Activated CD8-positive, alpha-beta memory T cell treated with anti-CD3 and anti-CD28 coated beads, Interleukin-2, amount 50 U/mL, for 1 hour (primary cell): ENCODE measurements around the gene GPR148.
"Not testable (repeated sequence)": the region's sequence is repeated elsewhere in the genome, so short reads cannot be mapped to it uniquely, and the experiment has no call there.

Experiments
- DNase-seq: peaks from one replicate; pipeline ENCODE4 v3.0.0-alpha.2; 2020; ENCODE audit errors: extremely low read depth

Gene GPR148, protein sequence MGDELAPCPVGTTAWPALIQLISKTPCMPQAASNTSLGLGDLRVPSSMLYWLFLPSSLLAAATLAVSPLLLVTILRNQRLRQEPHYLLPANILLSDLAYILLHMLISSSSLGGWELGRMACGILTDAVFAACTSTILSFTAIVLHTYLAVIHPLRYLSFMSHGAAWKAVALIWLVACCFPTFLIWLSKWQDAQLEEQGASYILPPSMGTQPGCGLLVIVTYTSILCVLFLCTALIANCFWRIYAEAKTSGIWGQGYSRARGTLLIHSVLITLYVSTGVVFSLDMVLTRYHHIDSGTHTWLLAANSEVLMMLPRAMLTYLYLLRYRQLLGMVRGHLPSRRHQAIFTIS

DNA sequence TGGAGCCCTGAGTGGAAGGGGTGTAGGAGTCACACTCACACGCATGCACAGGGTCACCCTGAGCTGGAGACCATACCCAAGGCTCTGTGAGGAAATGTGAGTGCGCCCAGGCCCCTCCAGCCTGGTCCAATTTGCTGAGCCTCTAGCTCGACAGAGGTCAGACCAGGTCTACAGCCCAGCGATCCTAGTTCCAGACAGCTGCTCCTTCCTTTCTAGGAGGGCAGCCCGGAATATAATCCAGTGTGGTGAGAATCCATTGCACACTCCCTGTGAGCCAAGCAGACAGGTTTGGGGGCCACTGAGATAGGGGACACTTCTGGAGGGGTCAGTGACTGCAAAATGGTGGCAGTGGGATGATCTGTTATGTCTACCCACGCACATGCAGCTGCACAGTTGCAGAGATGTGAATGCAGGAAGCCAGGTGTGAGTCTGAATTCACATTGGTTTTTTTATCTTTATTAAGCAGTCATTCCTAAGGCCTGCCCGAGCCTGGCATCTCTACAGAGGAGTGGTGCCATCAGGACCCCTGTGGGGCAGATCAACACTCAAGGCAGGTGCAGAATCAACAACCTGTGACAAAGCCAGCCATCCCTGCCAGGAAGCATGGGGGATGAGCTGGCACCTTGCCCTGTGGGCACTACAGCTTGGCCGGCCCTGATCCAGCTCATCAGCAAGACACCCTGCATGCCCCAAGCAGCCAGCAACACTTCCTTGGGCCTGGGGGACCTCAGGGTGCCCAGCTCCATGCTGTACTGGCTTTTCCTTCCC, at the start of gene GPR148:
TSS of gene GPR148 (plus strand) at position 522 of the 768 bp plus-strand sequence. CDS start at position 604, 82 bp downstream.
- DNase-seq: no peak

DNA sequence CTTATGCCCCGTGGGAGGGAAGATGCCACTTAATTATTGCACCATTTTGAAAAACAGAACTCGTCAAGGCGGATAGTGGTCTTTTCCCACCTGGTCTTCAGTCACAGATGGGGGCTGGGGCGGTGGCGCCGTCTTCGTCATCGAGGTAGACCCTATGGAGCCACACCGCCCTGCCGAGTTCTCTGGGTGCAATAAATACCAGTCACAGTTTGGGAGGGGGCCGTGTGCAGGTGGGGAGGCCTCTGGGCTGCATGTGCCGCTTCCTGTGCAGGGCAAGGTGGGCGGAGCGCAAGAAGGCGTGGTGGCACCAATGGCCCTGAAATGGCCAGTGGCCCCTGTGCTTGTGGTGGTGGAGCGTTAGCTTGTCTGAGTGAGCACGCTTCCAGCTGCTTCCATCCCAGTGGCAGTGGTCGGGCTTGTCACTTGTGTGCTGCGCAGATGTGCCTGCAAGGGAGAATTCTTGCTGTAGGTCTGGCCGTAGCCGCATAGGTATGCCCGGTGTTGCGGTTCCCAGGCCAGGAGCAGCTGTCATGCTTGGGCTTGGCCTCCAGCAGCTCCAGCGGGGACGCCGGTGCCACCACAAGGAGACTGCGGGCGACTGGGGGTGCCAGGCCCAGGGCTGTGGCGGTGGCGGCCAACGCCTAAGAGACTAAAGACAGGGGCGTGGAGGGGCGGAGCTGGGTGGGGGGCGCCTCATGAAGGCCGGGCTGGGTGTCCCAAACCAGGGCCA, 36.7 kb upstream of the GPR148 start:
- DNase-seq: not testable (repeated sequence)

DNA sequence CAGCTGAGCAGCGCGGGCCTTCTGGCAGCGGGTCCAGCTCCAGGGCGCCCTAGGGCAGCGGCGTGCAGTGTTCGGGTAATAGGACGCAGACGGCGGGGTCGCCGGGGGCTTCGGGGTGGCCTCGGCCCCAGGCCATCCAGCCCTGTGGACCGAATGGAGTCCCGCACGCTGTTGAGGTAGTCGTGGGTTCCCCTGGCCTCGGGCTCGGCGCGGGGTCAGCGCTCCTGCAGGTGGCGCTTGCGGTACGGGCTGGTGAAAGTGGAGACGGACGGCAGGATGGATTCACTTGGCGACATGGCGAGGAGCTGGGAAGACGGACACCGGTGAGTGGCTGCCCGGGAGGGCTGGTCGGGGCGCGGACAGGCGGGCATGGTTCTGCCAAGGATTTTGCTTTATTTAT, 35.4 kb upstream of the GPR148 start:
- not testable (repeated sequence) for DNase-seq

DNA sequence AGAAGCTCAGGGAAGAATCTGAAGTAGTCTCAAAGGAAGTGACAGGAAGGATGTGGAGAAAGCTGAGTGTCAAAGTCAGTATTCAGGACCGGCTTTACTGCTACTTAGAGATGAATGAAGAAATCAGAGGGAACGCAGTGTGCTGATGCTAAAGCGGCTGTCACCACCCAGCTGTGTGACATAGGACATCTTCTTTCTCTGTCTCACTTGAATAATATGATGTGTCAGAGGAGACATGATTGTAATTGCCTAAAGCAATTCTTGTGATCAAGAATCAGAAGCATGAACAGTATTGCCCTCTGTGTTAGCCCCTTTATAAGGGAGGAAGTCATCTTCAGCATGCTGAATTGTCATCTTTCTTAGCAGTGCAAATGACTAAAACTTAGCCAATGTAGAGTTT, 25.6 kb upstream of the GPR148 start:
- not testable (repeated sequence) for DNase-seq

DNA sequence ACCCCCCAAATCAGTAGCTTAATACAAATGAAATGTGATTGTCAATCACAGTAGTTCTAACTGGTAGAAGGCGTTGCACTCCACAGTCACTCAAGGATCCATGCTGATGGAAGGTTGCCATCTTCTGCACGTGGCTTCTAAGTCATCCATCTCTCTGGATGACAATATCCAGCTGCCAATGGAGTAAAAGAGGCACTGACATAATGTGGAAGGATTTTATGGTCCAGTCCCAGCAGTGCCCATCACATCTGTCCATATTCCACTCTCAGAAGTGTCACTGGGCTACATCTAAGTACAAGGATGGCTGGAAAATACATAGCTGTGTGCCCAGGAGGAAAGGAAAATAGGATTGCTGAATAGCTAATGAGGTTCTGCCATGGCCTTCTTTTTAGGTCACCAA, 14.1 kb upstream of the GPR148 start:
- not testable (repeated sequence) for DNase-seq

DNA sequence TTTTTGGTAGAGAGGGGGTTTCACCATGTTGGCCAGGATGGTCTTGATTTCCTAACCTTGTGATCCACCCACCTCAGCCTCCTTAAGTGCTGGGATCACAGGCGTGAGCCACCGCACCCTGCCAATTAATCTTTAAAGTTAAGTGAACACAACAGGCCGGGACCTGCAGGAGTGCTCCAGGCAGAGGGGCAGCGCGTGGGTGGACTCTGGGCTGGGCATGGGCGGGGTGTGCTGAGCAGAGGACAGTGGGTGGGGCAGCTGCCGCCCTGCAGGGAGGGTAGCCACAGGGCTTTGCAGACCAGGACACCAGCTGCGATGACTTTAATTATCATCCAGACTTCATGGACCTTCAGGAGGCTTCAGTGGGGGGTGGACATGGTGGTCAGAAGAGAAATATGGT, 8.8 kb upstream of the GPR148 start:
- DNase-seq: no peak

DNA sequence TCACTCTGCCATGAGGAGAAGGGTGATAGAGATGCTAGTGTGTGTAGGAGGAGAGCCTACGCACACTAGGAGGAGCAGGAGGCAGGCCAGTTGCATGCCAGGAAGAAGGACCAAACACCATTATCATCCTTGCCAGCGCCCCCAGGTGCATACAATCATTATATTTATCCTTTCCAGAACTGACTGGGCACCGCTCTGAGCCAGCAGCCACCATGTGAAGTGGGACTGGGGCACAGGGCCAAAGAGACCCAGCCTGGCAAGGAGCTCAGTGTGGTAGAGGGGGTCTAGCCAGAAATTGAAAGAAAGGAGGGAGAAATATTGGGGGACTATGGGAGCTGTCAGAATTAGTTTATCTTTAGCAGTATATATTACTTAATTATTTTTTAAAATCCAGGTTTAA, 8.3 kb upstream of the GPR148 start:
- DNase-seq: no peak

DNA sequence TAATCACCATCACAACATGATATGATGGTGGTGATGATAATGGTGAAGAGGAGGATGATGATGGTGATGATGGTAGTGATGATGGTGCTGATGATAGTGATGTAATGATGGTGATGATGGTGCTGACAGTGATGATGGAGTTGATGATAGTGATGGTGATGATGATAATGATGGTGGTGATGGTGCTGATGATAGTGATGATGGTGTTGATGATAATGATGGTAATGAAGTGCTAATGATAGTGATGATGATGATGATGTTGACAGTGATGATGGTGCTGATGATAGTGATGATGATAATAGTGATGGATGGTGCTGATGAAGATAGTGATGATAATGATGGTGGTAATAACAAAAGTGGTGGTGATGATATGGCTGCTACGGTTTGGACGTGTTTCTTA, 4.4 kb upstream of the GPR148 start:
- DNase-seq: no peak

DNA sequence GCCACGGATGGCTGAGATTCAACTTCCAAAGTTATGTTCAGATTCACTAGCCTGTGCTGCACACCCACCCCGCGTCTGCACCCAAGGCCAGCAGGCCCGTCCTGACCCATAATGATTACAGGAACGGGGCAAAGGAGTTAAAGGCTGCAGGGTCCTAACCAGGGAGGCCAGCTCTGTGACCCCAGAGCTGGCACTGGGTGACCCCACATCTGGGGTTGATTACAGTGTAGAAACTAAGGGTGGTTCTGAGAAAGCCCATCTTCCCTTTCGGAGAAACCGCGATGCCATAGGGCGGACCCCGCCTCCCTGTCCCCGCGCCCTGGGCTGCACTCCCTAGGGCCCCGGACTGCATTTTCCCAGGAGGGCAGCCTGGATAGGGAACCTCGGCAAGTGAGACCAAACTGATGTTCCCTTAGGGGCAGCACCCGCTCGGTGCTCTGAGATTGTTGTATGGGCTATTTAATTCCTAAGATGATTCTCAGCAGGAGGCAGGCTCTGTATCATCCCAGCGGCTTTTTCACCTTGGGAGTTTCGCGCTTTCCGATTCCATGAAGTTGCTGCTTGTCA, 2.2 kb upstream of the GPR148 start:
- DNase-seq: no peak

DNA sequence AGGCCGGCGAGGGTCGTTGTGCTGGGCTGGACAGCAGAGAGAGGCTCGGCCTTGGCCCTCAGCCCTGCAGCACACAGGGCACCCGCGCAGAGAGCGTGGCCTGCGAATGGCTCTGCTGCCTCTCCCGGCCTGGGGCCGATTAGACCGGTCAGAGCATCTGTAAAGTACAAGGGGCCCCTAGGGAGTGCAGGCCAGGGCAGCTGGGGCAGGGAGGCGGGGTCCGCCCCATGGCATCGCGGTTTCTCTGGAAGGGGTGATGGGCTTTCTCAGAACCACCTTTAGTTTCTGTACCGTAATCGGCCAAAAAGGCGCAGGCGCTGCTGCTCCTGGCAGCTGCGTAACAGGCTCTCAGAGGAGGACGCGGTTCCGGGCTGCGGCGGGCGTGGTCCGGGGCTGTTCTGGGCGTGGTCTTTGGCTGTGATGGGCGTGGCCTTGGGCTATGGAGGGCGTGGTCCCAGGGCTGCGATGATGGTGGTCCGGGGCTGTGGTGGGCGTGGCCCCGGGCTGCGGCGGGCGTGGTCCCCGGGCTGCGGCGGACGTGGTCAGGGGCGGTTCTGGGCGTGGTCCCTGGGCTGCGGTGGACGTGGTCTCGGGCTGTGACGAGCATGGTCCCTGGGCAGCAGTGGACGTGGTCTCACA, 1.5 kb upstream of the GPR148 start:
- DNase-seq: peak; percentile 68

DNA sequence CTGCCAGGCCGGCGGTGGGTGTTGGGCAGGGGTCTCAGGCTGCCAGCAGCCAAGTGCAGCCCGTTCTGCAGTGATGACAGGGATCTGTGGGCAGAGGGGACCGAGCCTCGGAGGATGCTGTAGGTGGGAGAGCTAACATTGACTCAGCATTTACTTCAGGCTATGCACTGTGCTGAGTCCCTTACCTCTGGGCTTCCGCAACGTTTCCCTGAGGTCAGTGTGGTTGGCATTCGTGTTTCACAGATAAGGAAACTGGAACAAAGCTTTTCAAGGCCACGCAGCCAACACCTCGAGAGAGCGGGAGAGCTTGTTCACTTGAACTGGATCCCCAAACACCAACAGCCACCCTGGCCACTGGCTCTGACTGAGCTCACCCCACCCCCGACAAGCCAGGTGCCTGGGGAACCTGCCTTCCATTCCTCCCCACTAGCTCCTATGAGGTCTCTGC, 839 bp upstream of the GPR148 start:
- DNase-seq: no peak

DNA sequence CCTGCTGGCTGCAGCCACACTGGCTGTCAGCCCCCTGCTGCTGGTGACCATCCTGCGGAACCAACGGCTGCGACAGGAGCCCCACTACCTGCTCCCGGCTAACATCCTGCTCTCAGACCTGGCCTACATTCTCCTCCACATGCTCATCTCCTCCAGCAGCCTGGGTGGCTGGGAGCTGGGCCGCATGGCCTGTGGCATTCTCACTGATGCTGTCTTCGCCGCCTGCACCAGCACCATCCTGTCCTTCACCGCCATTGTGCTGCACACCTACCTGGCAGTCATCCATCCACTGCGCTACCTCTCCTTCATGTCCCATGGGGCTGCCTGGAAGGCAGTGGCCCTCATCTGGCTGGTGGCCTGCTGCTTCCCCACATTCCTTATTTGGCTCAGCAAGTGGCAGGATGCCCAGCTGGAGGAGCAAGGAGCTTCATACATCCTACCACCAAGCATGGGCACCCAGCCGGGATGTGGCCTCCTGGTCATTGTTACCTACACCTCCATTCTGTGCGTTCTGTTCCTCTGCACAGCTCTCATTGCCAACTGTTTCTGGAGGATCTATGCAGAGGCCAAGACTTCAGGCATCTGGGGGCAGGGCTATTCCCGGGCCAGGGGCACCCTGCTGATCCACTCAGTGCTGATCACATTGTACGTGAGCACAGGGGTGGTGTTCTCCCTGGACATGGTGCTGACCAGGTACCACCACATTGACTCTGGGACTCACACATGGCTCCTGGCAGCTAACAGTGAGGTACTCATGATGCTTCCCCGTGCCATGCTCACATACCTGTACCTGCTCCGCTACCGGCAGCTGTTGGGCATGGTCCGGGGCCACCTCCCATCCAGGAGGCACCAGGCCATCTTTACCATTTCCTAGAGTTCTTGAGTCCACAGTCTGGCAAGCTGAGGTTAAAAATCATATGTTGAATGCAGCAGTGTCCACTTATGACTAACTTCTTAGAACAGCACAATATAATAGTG, 741 bp downstream of the GPR148 start:
- no peak for DNase-seq

DNA sequence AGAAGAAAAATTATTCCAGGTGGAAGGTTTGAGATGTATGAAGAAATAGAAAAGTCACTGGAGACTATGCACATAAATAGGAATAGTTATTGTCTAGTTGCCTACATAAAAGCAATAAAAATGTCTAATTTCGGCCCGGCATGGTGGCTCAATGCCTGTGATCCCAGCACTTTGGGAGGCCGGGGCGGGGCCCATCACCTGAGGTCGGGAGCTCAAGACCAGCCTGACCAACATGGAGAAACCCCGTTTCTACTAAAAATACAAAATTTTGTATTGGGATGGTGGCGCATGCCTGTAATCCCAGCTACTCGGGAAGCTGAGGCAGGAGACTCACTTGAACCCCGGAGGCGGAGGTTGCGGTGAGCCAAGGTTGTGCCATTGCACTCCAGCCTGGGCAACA, 3.4 kb downstream of the GPR148 start:
- not testable (repeated sequence) for DNase-seq

DNA sequence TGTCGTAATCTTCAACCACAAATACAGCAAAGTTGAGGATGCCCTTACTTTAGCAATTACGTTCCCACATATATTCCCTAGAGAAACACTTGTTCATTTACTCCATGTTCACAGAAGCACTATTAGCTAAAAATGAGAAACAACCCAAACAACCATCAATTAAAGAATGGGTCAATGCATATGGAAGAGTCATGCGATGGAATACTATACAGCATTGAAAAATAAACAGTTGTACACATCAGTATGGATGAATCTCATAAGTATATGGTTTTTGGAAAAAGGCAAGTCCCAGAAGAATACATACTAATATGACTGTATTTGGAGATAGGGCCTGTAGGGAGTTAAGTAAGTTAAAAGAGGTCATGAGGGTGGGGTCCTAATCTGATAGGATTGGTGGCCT, 6.3 kb downstream of the GPR148 start:
- DNase-seq: no peak

DNA sequence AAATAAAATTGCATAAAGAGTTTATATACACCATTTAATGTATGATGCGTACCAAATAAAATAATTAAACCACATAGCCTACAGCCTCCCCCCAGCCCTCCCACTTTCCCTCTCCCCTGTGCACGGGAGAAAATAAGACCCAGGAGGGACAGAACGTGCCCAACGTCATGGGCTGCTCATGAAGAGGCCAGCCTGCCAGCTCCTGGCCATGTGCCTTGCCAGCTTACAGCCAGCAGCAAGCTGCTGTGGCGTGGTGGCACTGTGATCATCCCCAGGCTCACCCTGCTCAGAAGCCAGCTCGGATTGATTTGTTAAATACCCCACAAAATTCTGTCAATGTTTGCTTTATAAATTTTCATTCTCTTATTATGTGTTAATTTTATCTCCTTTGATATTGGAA, 7.6 kb downstream of the GPR148 start:
- DNase-seq: no peak

DNA sequence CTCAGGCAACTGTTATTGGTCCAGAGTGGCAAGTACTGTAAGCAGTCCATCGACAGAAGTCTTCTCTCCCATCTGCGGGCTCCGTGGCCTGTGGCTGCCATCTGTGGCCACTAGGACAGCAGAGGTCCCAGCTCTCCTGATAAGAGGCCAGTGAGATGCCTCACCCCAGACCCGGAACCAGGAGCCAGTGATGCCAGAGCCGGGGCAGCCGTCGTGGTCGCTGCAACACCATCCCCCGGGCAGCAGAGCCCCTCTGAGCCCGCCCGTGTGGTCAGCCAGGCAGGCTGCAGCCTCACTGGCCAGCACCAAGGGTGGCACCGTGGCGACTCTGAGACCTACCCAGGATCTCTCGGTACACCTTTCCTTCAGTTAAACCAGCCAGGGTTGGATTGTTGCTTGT, 8.7 kb downstream of the GPR148 start:
- no peak for DNase-seq

DNA sequence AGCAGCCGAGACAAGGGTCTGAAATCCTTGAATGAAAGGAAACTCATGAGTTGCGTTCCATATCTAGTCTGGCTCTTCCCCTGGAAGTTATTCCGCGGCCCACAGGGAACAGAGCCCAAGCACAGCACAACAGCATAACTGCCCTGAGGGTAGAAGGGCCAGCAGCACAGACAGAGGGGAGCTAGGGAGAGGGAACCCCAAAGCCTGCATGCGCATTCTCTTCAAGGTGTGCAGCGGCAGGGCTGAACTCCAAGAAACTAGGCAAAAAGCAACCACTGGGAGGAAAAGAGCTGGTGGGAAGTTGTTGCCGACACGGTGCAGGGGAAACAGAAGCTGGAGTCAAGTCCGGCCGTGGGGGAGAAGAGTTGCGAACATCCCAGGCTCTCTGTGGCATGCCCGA, 11.8 kb downstream of the GPR148 start:
- DNase-seq: no peak

DNA sequence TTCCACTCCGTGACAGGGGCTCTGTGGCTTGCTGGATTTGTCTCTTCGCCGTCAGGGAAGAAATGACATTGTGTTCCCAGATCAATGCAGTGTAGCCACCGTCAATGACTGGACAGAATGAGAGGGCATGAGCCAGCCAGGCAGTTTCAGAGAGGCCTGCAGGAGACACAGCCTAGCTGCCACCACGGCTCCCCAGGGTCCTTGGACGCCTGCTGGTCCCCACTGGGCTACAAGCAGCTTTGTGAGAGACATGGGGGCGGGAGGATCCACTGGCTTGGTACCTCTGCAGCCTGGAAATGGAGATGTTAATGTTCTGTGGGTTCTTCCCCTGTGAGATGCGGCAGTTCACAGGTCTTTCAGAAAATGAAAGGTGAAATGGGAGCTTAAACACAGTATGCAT, 14.4 kb downstream of the GPR148 start:
- no peak for DNase-seq

DNA sequence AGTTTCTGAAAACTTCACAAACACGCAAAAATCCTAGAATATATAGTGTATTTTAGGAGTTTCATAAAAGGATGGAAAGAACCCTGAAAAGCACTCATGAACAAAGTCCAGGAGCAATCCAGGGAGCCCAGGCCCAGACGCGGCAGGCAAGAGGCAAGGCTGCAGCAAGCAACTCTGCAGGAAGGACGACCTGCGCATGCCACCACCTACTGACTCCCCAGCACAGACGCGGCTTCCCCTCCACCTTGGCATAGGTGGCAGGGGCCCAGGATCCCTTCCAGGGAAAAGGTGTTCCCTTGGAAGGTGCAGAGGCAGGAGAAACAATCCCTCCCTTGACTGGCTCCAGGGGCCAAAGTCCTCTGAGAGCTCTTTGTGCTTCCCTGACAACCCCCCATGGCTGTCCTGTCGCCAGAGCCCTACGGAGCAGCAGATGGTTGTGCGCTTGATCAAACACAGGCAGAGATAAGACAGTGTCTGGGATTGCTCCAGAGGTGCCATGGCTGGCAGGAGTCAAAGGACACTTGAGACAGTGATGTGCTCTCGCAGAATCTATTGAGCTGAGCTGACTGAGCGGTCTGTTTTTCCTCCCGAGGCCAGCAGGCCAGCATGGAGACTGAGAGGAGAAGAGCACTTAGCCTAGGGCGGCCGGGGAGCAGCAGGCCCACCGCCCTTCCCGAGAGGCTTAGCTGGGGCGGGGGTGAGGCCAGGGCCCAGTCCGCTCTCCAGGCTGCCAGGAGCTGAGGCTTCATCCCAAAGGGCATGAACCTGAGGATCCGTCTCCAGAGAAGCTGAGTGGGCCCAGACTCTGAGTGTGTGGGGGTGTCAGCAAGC, 15.6 kb downstream of the GPR148 start:
- DNase-seq: no peak

DNA sequence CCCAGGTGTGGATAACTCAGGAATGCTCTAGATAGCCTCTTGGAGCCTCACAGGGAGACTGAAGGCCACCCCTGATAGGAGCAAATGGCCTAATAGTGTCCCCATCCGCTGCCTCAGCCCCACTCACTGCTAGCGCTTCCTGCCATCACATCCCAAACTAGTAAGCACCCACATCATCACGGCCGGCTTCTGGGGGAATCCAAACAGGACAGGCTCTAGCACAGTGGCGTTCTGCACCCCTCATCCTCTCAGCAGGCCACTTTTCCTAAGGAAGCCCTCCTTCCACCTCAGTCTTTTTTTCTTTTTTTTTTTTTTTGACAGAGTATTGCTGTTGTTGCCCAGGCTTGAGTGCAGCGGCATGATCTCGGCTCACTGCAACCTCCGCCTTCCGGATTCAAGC, 20.2 kb downstream of the GPR148 start:
- DNase-seq: no peak
